Measurements from ENCODE around the gene GLOD5.

Gene GLOD5

GRCh38 chrX:48769230-48769629 lies 7.7 kb downstream of the GLOD5 start:
- DNase-seq = no peak

GRCh38 chrX:48770296-48770695 lies 8.7 kb downstream of the GLOD5 start:
- DNase-seq = no peak

GRCh38 chrX:48772602-48773001 lies 11.1 kb downstream of the GLOD5 start:
- DNase-seq = no peak

GRCh38 chrX:48776818-48777439 lies 15.4 kb downstream of the GLOD5 start:
- DNase-seq = no peak

- DNase-seq = no peak
These were observed 17.9 kb downstream of the GLOD5 start for GRCh38 chrX:48779399-48779798.

GRCh38 chrX:48781705-48782104 lies 20.2 kb downstream of the GLOD5 start:
- no peak for DNase-seq

- DNase-seq = no peak
These were observed 20.7 kb downstream of the GLOD5 start for GRCh38 chrX:48782216-48782615.

- no peak for DNase-seq
These were observed 21.2 kb downstream of the GLOD5 start for GRCh38 chrX:48782795-48783194.

GRCh38 chrX:48784726-48785125 lies 23.2 kb downstream of the GLOD5 start:
- no peak for DNase-seq

- DNase-seq = no peak
These were observed 23.6 kb downstream of the GLOD5 start for GRCh38 chrX:48785186-48785539.

- DNase-seq = no peak
These were observed 24.1 kb downstream of the GLOD5 start for GRCh38 chrX:48785540-48786214.

GRCh38 chrX:48786341-48786800 lies 24.8 kb downstream of the GLOD5 start, which contains the start of gene GATA1:
Gene GATA1 (plus strand): TSS chrX:48786590. CDS start chrX:48791110, 4,520 bp downstream.
- DNase-seq = no peak

- no peak for DNase-seq
These were observed 25.4 kb downstream of the GLOD5 start for GRCh38 chrX:48786825-48787504.

- no peak for DNase-seq
These were observed 26.2 kb downstream of the GLOD5 start for GRCh38 chrX:48787505-48788443.

GRCh38 chrX:48789366-48790220 lies 28.0 kb downstream of the GLOD5 start:
- no peak for DNase-seq

- no peak for DNase-seq
These were observed 28.9 kb downstream of the GLOD5 start for GRCh38 chrX:48790477-48790876.

GRCh38 chrX:48791063-48791820 lies 29.7 kb downstream of the GLOD5 start:
- no peak for DNase-seq

- no peak for DNase-seq
These were observed 30.7 kb downstream of the GLOD5 start for GRCh38 chrX:48792219-48792618.

- DNase-seq = no peak
These were observed 32.4 kb downstream of the GLOD5 start for GRCh38 chrX:48793935-48794334.

GRCh38 chrX:48794340-48794910 lies 32.9 kb downstream of the GLOD5 start:
- no peak for DNase-seq
